ENCODE results near the gene PCCA. TPM values are rescaled to one million over a fixed set of nuclear protein-coding genes. Genes with fewer than 3 reads are reported as not detected.
"Not testable (repeated sequence)": the region's sequence is repeated elsewhere in the genome, so short reads cannot be mapped to it uniquely, and the experiment has no call there.

Gene PCCA
- polyA plus RNA-seq, 3 donors, result 15.4 to 52.1 (median 26.1) TPM

DNA sequence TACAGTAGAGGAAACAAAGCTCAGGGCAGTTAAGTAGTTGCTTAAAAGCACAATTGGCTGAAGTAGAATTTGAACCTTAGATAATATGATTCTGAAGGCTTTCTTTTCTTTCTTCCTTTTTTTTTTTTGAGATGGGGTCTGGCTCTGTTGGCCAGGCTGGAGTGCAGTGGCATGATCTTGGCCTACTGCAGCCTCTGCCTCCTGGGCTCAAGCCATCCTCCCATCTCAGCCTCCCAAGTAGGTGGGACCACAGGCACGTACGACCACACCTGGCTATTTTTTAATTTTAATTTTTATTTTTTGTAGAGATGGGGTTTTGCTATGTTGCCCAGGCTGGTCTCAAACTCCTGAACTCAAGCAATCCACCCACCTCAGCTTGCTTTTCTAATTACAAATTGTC lies 3.4 kb downstream of the PCCA start:
- 95 to 100% (median 97%) methylated on average over 2 of the region's 2 CpGs for WGBS, 3 donors
- H3K27ac ChIP-seq (ENCODE audit: low read depth, low read length), result not testable (repeated sequence)

- H3K27ac ChIP-seq (ENCODE audit: low read depth, low read length), result no peak overlapping the region
- WGBS, 3 donors, result 90 to 91% (median 90%) methylated on average over 4 of the region's 4 CpGs
These were observed 6.6 kb downstream of the PCCA start for GRCh38 chr13:100095498-100095897.

- H3K27ac ChIP-seq (ENCODE audit: low read depth, low read length), result no peak overlapping the region
- 96 to 98% (median 96%) methylated on average over 7 of the region's 7 CpGs for WGBS, 3 donors
These were observed 7.6 kb downstream of the PCCA start for GRCh38 chr13:100096526-100096925.

- WGBS, 3 donors, result 96 to 100% (median 100%) methylated on average over 1 of the region's 1 CpG
- H3K27ac ChIP-seq (ENCODE audit: low read depth, low read length), result no peak overlapping the region
These were observed 8.9 kb downstream of the PCCA start for GRCh38 chr13:100097821-100098220.

- H3K27ac ChIP-seq (ENCODE audit: low read depth, low read length), result no peak overlapping the region
- 92 to 96% (median 94%) methylated on average over 6 of the region's 6 CpGs for WGBS, 3 donors
These were observed 9.7 kb downstream of the PCCA start for GRCh38 chr13:100098445-100099116.

DNA sequence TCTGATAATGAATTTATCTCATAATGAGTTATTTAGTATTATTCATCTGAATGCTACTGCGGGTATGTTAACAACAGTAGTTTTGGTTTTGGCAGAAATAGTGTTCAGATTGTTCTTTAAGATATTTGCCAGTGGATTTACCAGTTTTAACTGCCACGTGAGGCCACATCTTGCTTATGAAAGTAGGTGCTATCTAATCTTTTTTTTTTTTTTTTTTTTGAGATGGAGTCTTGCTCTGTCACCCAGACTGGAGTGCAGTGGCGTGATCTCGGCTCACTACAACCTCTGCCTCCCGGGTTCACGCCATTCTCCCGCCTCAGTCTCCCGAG lies 10.2 kb downstream of the PCCA start:
- H3K27ac ChIP-seq (ENCODE audit: low read depth, low read length), result not testable (repeated sequence)
- WGBS, 3 donors, result 73 to 95% (median 92%) methylated on average over 8 of the region's 8 CpGs

- 36 to 50% (median 39%) methylated on average over 10 of the region's 10 CpGs for WGBS, 3 donors
- no peak overlapping the region for H3K27ac ChIP-seq (ENCODE audit: low read depth, low read length)
These were observed 11.4 kb downstream of the PCCA start for GRCh38 chr13:100100115-100100879.

GRCh38 chr13:100102042-100102441 lies 13.1 kb downstream of the PCCA start:
- 85 to 91% (median 91%) methylated on average over 2 of the region's 2 CpGs for WGBS, 3 donors
- H3K27ac ChIP-seq (ENCODE audit: low read depth, low read length), result no peak overlapping the region

GRCh38 chr13:100106005-100106404 lies 17.1 kb downstream of the PCCA start:
- H3K27ac ChIP-seq (ENCODE audit: low read depth, low read length), result no peak overlapping the region
- 69 to 85% (median 84%) methylated on average over 2 of the region's 2 CpGs for WGBS, 3 donors

GRCh38 chr13:100106705-100107104 lies 17.8 kb downstream of the PCCA start:
- WGBS, 3 donors, result 77 to 95% (median 92%) methylated on average over 4 of the region's 4 CpGs
- no peak overlapping the region for H3K27ac ChIP-seq (ENCODE audit: low read depth, low read length)

GRCh38 chr13:100108913-100109507 lies 20.1 kb downstream of the PCCA start:
- WGBS, 3 donors, result 50 to 89% (median 79%) methylated on average over 3 of the region's 3 CpGs
- H3K27ac ChIP-seq (ENCODE audit: low read depth, low read length), result no peak overlapping the region

- H3K27ac ChIP-seq (ENCODE audit: low read depth, low read length), result no peak overlapping the region
- 77 to 91% (median 90%) methylated on average over 2 of the region's 2 CpGs for WGBS, 3 donors
These were observed 21.4 kb downstream of the PCCA start for GRCh38 chr13:100110269-100110668.

- no peak overlapping the region for H3K27ac ChIP-seq (ENCODE audit: low read depth, low read length)
- WGBS, 3 donors, result 51 to 92% (median 81%) methylated on average over 7 of the region's 7 CpGs
These were observed 23.4 kb downstream of the PCCA start for GRCh38 chr13:100112186-100112838.

GRCh38 chr13:100115693-100116254 lies 26.9 kb downstream of the PCCA start:
- no peak overlapping the region for H3K27ac ChIP-seq (ENCODE audit: low read depth, low read length)
- 86 to 95% (median 93%) methylated on average over 1 of the region's 1 CpG for WGBS, 3 donors

GRCh38 chr13:100124265-100124664 lies 35.4 kb downstream of the PCCA start:
- 82 to 90% (median 82%) methylated on average over 5 of the region's 5 CpGs for WGBS, 3 donors
- H3K27ac ChIP-seq (ENCODE audit: low read depth, low read length), result no peak overlapping the region

GRCh38 chr13:100125946-100126345 lies 37.1 kb downstream of the PCCA start:
- WGBS, 3 donors, result 73 to 97% (median 93%) methylated on average over 4 of the region's 4 CpGs

GRCh38 chr13:100128373-100128772 lies 39.5 kb downstream of the PCCA start:
- H3K27ac ChIP-seq (ENCODE audit: low read depth, low read length), result no peak overlapping the region
- 95 to 98% (median 96%) methylated on average over 3 of the region's 3 CpGs for WGBS, 3 donors

More at GRCh38 chr13:100125946-100126345, 37.1 kb downstream of the PCCA start:
- no peak overlapping the region for H3K27ac ChIP-seq (ENCODE audit: low read depth, low read length)

DNA sequence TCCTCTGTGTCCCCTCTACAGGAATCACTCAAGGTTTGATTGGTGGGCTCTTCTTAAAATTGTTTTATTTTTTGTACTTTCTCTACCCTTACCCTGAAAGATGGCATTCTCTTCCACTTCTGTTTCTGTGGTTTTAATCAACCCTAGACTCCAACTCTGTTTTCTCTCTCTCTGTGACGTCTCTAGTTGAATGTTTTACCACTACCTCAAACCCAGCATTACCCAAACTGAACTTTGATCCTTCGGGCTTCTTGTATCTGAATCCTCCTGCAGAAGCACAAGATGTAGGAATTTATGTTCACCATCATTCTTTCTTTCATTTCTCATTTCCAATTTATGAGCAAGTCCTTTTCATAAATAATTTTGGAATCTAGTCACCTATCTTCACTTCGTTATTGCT lies 39.9 kb downstream of the PCCA start:
- H3K27ac ChIP-seq (ENCODE audit: low read depth, low read length), result no peak overlapping the region
- WGBS, 3 donors, result 82 to 92% (median 90%) methylated on average over 3 of the region's 3 CpGs

- WGBS, 3 donors, result 21 to 69% (median 59%) methylated on average over 2 of the region's 2 CpGs
- H3K27ac ChIP-seq (ENCODE audit: low read depth, low read length), result no peak overlapping the region
These were observed 40.7 kb downstream of the PCCA start for GRCh38 chr13:100129605-100130004.

Measured in adipose tissue (tissue), 3 donors.